ENCODE results near the gene GPI.

DNA sequence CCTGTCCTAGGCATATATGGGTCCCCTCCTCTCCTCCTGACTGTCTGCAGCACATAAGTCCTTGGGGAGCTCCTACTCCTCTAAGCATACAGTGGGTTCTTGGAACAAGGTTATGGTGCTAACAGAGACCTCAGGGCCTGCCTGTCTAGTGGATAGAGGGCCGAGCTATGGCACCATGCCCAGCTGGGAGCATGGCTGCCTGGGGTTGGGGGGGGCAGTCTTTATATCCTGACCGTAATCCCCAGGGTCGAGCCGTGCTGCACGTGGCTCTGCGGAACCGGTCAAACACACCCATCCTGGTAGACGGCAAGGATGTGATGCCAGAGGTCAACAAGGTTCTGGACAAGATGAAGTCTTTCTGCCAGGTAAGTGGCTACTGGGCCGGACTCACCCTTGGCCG is 3.3 kb downstream of the GPI start:
- TF ChIP-seq ZNF234 (CRISPR knock-in tag; conservative IDR thresholded peaks at IDR 0.05) (no peak), RXRB (CRISPR knock-in tag; IDR thresholded peaks at IDR 0.05; ENCODE audit: borderline replicate concordance) (no peak), ZNF10 (CRISPR knock-in tag; IDR thresholded peaks at IDR 0.05; ENCODE audit: borderline replicate concordance, low read depth) (no peak), POLR2A (IDR thresholded peaks at IDR 0.05; ENCODE audit: insufficient read depth in 1 of 2, low read depth in 2 of 2, low read length in 2 of 2) (no peak), NR2C2 (CRISPR knock-in tag; IDR thresholded peaks at IDR 0.05; ENCODE audit: borderline replicate concordance) (no peak), ATF7-NPFF (CRISPR knock-in tag; IDR thresholded peaks at IDR 0.05; ENCODE audit: low read depth) (no peak), EP300 (IDR thresholded peaks at IDR 0.05; ENCODE audit: low read depth in 2 of 2, low read length in 2 of 2) (no peak), EP300 (CRISPR knock-in tag; IDR thresholded peaks at IDR 0.05; ENCODE audit: borderline replicate concordance) (no peak), ZFP1 (CRISPR knock-in tag; IDR thresholded peaks at IDR 0.05) (no peak), PTBP1 (IDR thresholded peaks at IDR 0.05; ENCODE audit: low read depth, low read length, poor library complexity, severe bottlenecking) (no peak), TARDBP (CRISPR knock-in tag; IDR thresholded peaks at IDR 0.05) (no peak), ZNF501 (CRISPR knock-in tag; IDR thresholded peaks at IDR 0.05) (no peak)
- TF ChIP-seq, protein P1, sequence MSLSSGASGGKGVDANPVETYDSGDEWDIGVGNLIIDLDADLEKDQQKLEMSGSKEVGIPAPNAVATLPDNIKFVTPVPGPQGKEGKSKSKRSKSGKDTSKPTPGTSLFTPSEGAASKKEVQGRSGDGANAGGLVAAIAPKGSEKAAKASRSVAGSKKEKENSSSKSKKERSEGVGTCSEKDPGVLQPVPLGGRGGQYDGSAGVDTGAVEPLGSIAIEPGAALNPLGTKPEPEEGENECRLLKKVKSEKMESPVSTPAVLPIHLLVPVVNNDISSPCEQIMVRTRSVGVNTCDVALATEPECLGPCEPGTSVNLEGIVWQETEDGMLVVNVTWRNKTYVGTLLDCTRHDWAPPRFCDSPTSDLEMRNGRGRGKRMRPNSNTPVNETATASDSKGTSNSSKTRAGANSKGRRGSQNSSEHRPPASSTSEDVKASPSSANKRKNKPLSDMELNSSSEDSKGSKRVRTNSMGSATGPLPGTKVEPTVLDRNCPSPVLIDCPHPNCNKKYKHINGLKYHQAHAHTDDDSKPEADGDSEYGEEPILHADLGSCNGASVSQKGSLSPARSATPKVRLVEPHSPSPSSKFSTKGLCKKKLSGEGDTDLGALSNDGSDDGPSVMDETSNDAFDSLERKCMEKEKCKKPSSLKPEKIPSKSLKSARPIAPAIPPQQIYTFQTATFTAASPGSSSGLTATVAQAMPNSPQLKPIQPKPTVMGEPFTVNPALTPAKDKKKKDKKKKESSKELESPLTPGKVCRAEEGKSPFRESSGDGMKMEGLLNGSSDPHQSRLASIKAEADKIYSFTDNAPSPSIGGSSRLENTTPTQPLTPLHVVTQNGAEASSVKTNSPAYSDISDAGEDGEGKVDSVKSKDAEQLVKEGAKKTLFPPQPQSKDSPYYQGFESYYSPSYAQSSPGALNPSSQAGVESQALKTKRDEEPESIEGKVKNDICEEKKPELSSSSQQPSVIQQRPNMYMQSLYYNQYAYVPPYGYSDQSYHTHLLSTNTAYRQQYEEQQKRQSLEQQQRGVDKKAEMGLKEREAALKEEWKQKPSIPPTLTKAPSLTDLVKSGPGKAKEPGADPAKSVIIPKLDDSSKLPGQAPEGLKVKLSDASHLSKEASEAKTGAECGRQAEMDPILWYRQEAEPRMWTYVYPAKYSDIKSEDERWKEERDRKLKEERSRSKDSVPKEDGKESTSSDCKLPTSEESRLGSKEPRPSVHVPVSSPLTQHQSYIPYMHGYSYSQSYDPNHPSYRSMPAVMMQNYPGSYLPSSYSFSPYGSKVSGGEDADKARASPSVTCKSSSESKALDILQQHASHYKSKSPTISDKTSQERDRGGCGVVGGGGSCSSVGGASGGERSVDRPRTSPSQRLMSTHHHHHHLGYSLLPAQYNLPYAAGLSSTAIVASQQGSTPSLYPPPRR (CRISPR knock-in tag; IDR thresholded peaks at IDR 0.05; ENCODE audit: borderline replicate concordance), result no peak
- TF ChIP-seq, protein P2, sequence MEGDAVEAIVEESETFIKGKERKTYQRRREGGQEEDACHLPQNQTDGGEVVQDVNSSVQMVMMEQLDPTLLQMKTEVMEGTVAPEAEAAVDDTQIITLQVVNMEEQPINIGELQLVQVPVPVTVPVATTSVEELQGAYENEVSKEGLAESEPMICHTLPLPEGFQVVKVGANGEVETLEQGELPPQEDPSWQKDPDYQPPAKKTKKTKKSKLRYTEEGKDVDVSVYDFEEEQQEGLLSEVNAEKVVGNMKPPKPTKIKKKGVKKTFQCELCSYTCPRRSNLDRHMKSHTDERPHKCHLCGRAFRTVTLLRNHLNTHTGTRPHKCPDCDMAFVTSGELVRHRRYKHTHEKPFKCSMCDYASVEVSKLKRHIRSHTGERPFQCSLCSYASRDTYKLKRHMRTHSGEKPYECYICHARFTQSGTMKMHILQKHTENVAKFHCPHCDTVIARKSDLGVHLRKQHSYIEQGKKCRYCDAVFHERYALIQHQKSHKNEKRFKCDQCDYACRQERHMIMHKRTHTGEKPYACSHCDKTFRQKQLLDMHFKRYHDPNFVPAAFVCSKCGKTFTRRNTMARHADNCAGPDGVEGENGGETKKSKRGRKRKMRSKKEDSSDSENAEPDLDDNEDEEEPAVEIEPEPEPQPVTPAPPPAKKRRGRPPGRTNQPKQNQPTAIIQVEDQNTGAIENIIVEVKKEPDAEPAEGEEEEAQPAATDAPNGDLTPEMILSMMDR (CRISPR knock-in tag; IDR thresholded peaks at IDR 0.05), result no peak
- TF ChIP-seq, protein P3, sequence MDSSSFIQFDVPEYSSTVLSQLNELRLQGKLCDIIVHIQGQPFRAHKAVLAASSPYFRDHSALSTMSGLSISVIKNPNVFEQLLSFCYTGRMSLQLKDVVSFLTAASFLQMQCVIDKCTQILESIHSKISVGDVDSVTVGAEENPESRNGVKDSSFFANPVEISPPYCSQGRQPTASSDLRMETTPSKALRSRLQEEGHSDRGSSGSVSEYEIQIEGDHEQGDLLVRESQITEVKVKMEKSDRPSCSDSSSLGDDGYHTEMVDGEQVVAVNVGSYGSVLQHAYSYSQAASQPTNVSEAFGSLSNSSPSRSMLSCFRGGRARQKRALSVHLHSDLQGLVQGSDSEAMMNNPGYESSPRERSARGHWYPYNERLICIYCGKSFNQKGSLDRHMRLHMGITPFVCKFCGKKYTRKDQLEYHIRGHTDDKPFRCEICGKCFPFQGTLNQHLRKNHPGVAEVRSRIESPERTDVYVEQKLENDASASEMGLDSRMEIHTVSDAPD (CRISPR knock-in tag; IDR thresholded peaks at IDR 0.05), result no peak
